ENCODE results near the gene PLD1.
"Not testable (repeated sequence)": the region's sequence is repeated elsewhere in the genome, so short reads cannot be mapped to it uniquely, and the experiment has no call there.

The PLD1 gene

GRCh38 chr3:171658841-171659240 is 151.4 kb downstream of the PLD1 start:
- no peak for DNase-seq (ENCODE audit: low read depth)

- no peak for DNase-seq (ENCODE audit: low read depth)
Measured at GRCh38 chr3:171654809-171655208, 155.5 kb downstream of the PLD1 start.

GRCh38 chr3:171654326-171654725 is 156.0 kb downstream of the PLD1 start:
- DNase-seq (ENCODE audit: low read depth), result no peak

- DNase-seq (ENCODE audit: low read depth), result no peak
Measured at GRCh38 chr3:171653701-171654100, 156.6 kb downstream of the PLD1 start.

GRCh38 chr3:171652932-171653331 is 157.4 kb downstream of the PLD1 start:
- no peak for DNase-seq (ENCODE audit: low read depth)

- DNase-seq (ENCODE audit: low read depth), result no peak
Measured at GRCh38 chr3:171649911-171650592, 160.2 kb downstream of the PLD1 start.

- DNase-seq (ENCODE audit: low read depth), result no peak
Measured at GRCh38 chr3:171649267-171649666, 161.0 kb downstream of the PLD1 start.

- DNase-seq (ENCODE audit: low read depth), result no peak
Measured at GRCh38 chr3:171648069-171648468, 162.2 kb downstream of the PLD1 start.

- DNase-seq (ENCODE audit: low read depth), result peak; percentile 69
Measured at GRCh38 chr3:171646357-171647133, 163.7 kb downstream of the PLD1 start.

GRCh38 chr3:171644681-171645080 is 165.6 kb downstream of the PLD1 start:
- DNase-seq (ENCODE audit: low read depth), result no peak

GRCh38 chr3:171643681-171644080 is 166.6 kb downstream of the PLD1 start:
- DNase-seq (ENCODE audit: low read depth), result no peak

GRCh38 chr3:171643033-171643432 is 167.2 kb downstream of the PLD1 start:
- no peak for DNase-seq (ENCODE audit: low read depth)

GRCh38 chr3:171640520-171641412 is 169.5 kb downstream of the PLD1 start:
- DNase-seq (ENCODE audit: low read depth), result peak; percentile 46

- DNase-seq (ENCODE audit: low read depth), result no peak
Measured at GRCh38 chr3:171636666-171637065, 173.6 kb downstream of the PLD1 start.

- DNase-seq (ENCODE audit: low read depth), result no peak
Measured at GRCh38 chr3:171632766-171633165, 177.5 kb downstream of the PLD1 start.

GRCh38 chr3:171626799-171627198 is 183.5 kb downstream of the PLD1 start:
- not testable (repeated sequence) for DNase-seq (ENCODE audit: low read depth)

- DNase-seq (ENCODE audit: low read depth), result no peak
Measured at GRCh38 chr3:171622126-171622525, 188.2 kb downstream of the PLD1 start.

- DNase-seq (ENCODE audit: low read depth), result peak; percentile 54
Measured at GRCh38 chr3:171620825-171621434, 189.4 kb downstream of the PLD1 start.

- no peak for DNase-seq (ENCODE audit: low read depth)
Measured at GRCh38 chr3:171616798-171617197, 193.5 kb downstream of the PLD1 start.

GRCh38 chr3:171615686-171616085 is 194.6 kb downstream of the PLD1 start:
- no peak for DNase-seq (ENCODE audit: low read depth)

- no peak for DNase-seq (ENCODE audit: low read depth)
Measured at GRCh38 chr3:171615281-171615680, 195.0 kb downstream of the PLD1 start.

- peak; percentile 18 for DNase-seq (ENCODE audit: low read depth)
Measured at GRCh38 chr3:171614318-171614921, 195.9 kb downstream of the PLD1 start.

All from ELR (cell line).